Adrenal gland (tissue), 5 donors: ENCODE results near the gene MEP1A.

ENCODE experiments used
- CTCF ChIP-seq, 6 experiments: fragments of 450-650 bp in 4 of 6; fragments of 200-600 bp in 2 of 6; sonication (generic) in 1 of 6; IDR thresholded peaks; 1 replicate in 5 of 6; 2 replicates in 1 of 6; pipeline versions ENCODE4 v1.5.1 to v1.8.0; 2016 to 2021; ENCODE audit warnings: antibody characterized with exemption in 6 of 6, mild to moderate bottlenecking in 2 of 6, moderate library complexity in 1 of 6
- POLR2A ChIP-seq, 2 donors: fragments of 450-650 bp; IDR thresholded peaks; one replicate each; pipeline ENCODE4 v1.6.1; 2017; ENCODE audit warnings: antibody characterized with exemption in 2 of 2, mild to moderate bottlenecking in 2 of 2, moderate library complexity in 1 of 2
- donor health status: DM: no; HTN: no; CAD: no.

GRCh38 chr6:46758960-46759753 lies 34.0 kb upstream of the MEP1A start:
- no peak for TF ChIP-seq CTCF (IDR thresholded peaks at IDR 0.05)
- TF ChIP-seq POLR2A (IDR thresholded peaks at IDR 0.05) = no peak
